Measurements from ENCODE around the gene SLC37A2. TPM values are rescaled to one million over a fixed set of nuclear protein-coding genes. Genes with fewer than 3 reads are reported as not detected.

Gene SLC37A2
- total RNA-seq, 1 experiment from 2014 or later = 5.1 TPM

DNA sequence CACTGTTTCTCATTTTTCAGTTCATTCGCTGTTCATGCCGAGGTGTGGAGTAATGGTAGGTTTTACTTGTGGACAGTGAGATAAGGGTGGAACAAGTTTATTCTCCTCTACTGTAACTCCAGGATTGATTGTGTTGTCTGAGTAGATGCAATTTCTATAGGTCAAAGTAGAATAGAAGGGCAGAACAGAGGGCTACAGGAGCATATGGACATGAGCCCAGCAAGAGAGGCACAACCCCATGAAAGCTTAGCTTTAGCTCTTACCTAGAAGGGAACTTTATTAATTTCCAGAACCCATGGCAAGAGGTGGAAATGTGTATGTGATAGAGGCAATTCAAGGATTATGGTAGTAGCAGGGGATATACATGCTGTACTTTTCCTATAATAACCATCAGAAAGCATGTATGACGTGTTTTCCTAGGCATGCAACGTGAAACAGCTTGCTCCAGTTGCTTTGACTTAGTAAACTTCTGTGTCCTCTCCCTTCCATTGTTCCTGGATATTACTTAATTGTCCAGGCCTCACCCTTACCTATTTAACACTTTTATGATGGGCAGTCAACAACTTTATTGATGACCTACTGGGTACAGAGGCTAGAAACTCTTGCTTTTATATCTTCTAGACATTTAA lies 13.8 kb upstream of the SLC37A2 start:
- no peak overlapping the region for H3K4me2 ChIP-seq (ENCODE audit: low read length)
- no peaks in the 10 kb centered on the region for H3K79me2 ChIP-seq (ENCODE audit: insufficient read depth, low read length)
- ATAC-seq = no peak
- no peaks in the 10 kb centered on the region; the same call in 1 of the 2 replicates for H3K9me2 ChIP-seq (ENCODE audit: insufficient read depth)
- H4K20me1 ChIP-seq (ENCODE audit: insufficient read depth) = no peaks in the 10 kb centered on the region
- ChIA-PET POLR2A (no interaction called here), CTCF (no interaction called here), RAD21 (ENCODE audit: low non-redundant PET in 1 of 2, low total read pairs in 2 of 2, uncharacterized antibody in 2 of 2, unreplicated experiment in 2 of 2) (no interaction called here)
- no peak overlapping the region for H3K4me3 ChIP-seq (replicated peaks in 1 of 2; ENCODE audit: low read depth in 1 of 2, low read length in 2 of 2)
- DNase-seq (ENCODE audit: low read depth, low spot score) = no peak
- no peak overlapping the region for H2AFZ ChIP-seq (ENCODE audit: low read depth, low read length, poor library complexity, severe bottlenecking)
- BruUV-seq (replicated peaks) = no TSS peak
- H3K36me3 ChIP-seq (ENCODE audit: control insufficient read depth in 1 of 2, insufficient read depth in 2 of 2, low read length in 2 of 2) = no peaks in the 10 kb centered on the region
- no peak overlapping the region for H3K27ac ChIP-seq (ENCODE audit: low read depth, low read length)
- no peaks in the 10 kb centered on the region for H3K4me1 ChIP-seq (ENCODE audit: control insufficient read depth in 1 of 2, insufficient read depth in 2 of 2, low read length in 2 of 2)
- H3K9me3 ChIP-seq (ENCODE audit: control insufficient read depth in 1 of 2, insufficient read depth in 1 of 2, low read depth in 1 of 2, low read length in 2 of 2) = no peaks in the 10 kb centered on the region
- intact Hi-C loops (cut with micrococcal nuclease) = no loop called here
- H3K27me3 ChIP-seq (ENCODE audit: insufficient read depth, low read length) = no peaks in the 10 kb centered on the region
- TF ChIP-seq YY1 (IDR thresholded peaks at IDR 0.05; ENCODE audit: extremely low read depth, insufficient replicate concordance, low read depth, low read length) = no peak
- TF ChIP-seq, protein P1, sequence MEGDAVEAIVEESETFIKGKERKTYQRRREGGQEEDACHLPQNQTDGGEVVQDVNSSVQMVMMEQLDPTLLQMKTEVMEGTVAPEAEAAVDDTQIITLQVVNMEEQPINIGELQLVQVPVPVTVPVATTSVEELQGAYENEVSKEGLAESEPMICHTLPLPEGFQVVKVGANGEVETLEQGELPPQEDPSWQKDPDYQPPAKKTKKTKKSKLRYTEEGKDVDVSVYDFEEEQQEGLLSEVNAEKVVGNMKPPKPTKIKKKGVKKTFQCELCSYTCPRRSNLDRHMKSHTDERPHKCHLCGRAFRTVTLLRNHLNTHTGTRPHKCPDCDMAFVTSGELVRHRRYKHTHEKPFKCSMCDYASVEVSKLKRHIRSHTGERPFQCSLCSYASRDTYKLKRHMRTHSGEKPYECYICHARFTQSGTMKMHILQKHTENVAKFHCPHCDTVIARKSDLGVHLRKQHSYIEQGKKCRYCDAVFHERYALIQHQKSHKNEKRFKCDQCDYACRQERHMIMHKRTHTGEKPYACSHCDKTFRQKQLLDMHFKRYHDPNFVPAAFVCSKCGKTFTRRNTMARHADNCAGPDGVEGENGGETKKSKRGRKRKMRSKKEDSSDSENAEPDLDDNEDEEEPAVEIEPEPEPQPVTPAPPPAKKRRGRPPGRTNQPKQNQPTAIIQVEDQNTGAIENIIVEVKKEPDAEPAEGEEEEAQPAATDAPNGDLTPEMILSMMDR (IDR thresholded peaks at IDR 0.05 in 2 of 3, conservative IDR thresholded peaks at IDR 0.05 in 1 of 3; ENCODE audit: borderline replicate concordance in 1 of 3, insufficient read depth in 1 of 3, low read depth in 2 of 3, low read length in 2 of 3) = no peak
- TF ChIP-seq EZH2 (IDR thresholded peaks at IDR 0.05) = no peak
- TF ChIP-seq POLR2A (IDR thresholded peaks at IDR 0.05; ENCODE audit: borderline replicate concordance, extremely low read depth, insufficient read depth, insufficient read length) = no peak
- no peak for TF ChIP-seq POLR2AphosphoS5 (IDR thresholded peaks at IDR 0.05; ENCODE audit: low read depth, low read length)
- TF ChIP-seq SRF (IDR thresholded peaks at IDR 0.05; ENCODE audit: low read depth) = no peak
- H3K9ac ChIP-seq (ENCODE audit: low read length) = no peak overlapping the region

DNA sequence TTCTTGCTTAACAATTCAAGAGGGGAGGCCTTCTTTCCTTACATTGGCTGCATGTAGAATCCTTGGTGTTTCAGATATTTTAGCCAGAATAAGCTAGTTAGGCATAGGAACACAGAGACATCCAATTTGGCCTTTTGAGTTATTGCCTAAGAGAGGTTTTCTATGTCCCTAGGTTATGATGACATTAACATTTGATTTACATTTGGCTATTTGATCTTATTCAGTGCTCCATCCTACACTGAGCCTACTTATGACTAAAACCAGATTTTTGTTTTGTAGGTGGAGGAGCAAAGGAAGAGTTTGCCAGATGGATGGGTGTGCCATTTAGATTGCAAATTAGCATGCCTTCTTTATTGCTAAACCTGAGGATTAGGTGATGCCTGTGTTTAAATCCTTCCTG lies 11.1 kb upstream of the SLC37A2 start:
- ChIA-PET CTCF (no interaction called here), POLR2A (no interaction called here), RAD21 (ENCODE audit: low non-redundant PET in 1 of 2, low total read pairs in 2 of 2, uncharacterized antibody in 2 of 2, unreplicated experiment in 2 of 2) (no interaction called here)
- no peak overlapping the region for H3K27ac ChIP-seq (ENCODE audit: low read depth, low read length)
- no peaks in the 10 kb centered on the region for H3K27me3 ChIP-seq (ENCODE audit: insufficient read depth, low read length)
- H3K79me2 ChIP-seq (ENCODE audit: insufficient read depth, low read length) = no peaks in the 10 kb centered on the region
- H3K4me3 ChIP-seq (replicated peaks in 1 of 2; ENCODE audit: low read depth in 1 of 2, low read length in 2 of 2) = no peak overlapping the region
- H2AFZ ChIP-seq (ENCODE audit: low read depth, low read length, poor library complexity, severe bottlenecking) = no peak overlapping the region
- ATAC-seq = no peak
- no TSS peak for BruUV-seq (replicated peaks)
- no peaks in the 10 kb centered on the region for H3K9me2 ChIP-seq (ENCODE audit: insufficient read depth)
- H4K20me1 ChIP-seq (ENCODE audit: insufficient read depth) = no peaks in the 10 kb centered on the region
- no peak overlapping the region for H3K4me2 ChIP-seq (ENCODE audit: low read length)
- no peaks in the 10 kb centered on the region for H3K4me1 ChIP-seq (ENCODE audit: control insufficient read depth in 1 of 2, insufficient read depth in 2 of 2, low read length in 2 of 2)
- no peaks in the 10 kb centered on the region for H3K36me3 ChIP-seq (ENCODE audit: control insufficient read depth in 1 of 2, insufficient read depth in 2 of 2, low read length in 2 of 2)
- TF ChIP-seq ELF1 (IDR thresholded peaks at IDR 0.05; ENCODE audit: borderline replicate concordance, low read depth) = no peak
- TF ChIP-seq, protein P2, sequence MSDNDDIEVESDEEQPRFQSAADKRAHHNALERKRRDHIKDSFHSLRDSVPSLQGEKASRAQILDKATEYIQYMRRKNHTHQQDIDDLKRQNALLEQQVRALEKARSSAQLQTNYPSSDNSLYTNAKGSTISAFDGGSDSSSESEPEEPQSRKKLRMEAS (IDR thresholded peaks at IDR 0.05) = no peak
- intact Hi-C loops (cut with micrococcal nuclease) = no loop called here
- DNase-seq (ENCODE audit: low read depth, low spot score) = no peak
- no peak overlapping the region for H3K9ac ChIP-seq (ENCODE audit: low read length)
- no peaks in the 10 kb centered on the region for H3K9me3 ChIP-seq (ENCODE audit: control insufficient read depth in 1 of 2, insufficient read depth in 1 of 2, low read depth in 1 of 2, low read length in 2 of 2)

All from HCT116 (cell line).